ENCODE results near the gene NAALADL2.
"Not testable (repeated sequence)": the region's sequence is repeated elsewhere in the genome, so short reads cannot be mapped to it uniquely, and the experiment has no call there.

The NAALADL2 gene

DNA sequence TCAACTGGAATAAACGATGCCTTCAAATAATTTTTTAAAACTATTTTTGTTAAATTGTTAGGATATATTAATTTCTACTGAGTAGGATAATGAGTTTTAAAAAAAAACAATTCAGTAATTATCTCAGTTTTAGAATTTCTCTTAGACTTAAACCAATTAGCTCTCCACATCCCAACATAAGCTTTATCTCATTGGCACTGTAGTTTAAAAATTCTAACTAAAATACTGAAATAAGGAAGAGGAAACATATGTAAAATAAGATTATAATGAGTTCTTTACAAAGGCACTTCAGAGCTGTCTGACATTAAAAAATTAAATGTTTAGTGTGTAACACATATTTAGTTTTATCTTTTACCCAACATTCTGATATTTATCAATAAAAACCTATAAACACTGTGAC lies 558.3 kb downstream of the NAALADL2 start:
- no peak overlapping the region for H3K4me2 ChIP-seq (ENCODE audit: low read depth, low read length, poor library complexity, severe bottlenecking)
- no peaks in the 10 kb centered on the region for H3K9me3 ChIP-seq (ENCODE audit: insufficient read depth, low read length)
- no peaks in the 10 kb centered on the region for H3K27me3 ChIP-seq (ENCODE audit: low read length)
- no peak overlapping the region for H3K4me3 ChIP-seq (ENCODE audit: insufficient read depth, low read length, poor library complexity, severe bottlenecking)
- H3F3A ChIP-seq (ENCODE audit: insufficient read depth), result no peaks in the 10 kb centered on the region
- no peak for TF ChIP-seq EZH2phosphoT487 (conservative IDR thresholded peaks at IDR 0.05; ENCODE audit: low read length)
- TF ChIP-seq, protein P1, sequence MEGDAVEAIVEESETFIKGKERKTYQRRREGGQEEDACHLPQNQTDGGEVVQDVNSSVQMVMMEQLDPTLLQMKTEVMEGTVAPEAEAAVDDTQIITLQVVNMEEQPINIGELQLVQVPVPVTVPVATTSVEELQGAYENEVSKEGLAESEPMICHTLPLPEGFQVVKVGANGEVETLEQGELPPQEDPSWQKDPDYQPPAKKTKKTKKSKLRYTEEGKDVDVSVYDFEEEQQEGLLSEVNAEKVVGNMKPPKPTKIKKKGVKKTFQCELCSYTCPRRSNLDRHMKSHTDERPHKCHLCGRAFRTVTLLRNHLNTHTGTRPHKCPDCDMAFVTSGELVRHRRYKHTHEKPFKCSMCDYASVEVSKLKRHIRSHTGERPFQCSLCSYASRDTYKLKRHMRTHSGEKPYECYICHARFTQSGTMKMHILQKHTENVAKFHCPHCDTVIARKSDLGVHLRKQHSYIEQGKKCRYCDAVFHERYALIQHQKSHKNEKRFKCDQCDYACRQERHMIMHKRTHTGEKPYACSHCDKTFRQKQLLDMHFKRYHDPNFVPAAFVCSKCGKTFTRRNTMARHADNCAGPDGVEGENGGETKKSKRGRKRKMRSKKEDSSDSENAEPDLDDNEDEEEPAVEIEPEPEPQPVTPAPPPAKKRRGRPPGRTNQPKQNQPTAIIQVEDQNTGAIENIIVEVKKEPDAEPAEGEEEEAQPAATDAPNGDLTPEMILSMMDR (IDR thresholded peaks at IDR 0.05; ENCODE audit: insufficient read depth, low read length, poor library complexity, severe bottlenecking), result no peak
- no peaks in the 10 kb centered on the region for H3K9me2 ChIP-seq (replicated peaks; ENCODE audit: insufficient read depth, low read length)
- H3K36me3 ChIP-seq (ENCODE audit: low read length), result no peaks in the 10 kb centered on the region
- no peaks in the 10 kb centered on the region for H3K79me2 ChIP-seq (ENCODE audit: insufficient read depth, low read length)
- H2AFZ ChIP-seq (ENCODE audit: low read depth, low read length, severe bottlenecking), result no peak overlapping the region
- no peak overlapping the region for H3K9ac ChIP-seq (ENCODE audit: low read length)
- no peak overlapping the region for H3K27ac ChIP-seq (ENCODE audit: low read depth, low read length)
- no peaks in the 10 kb centered on the region for H4K20me1 ChIP-seq (ENCODE audit: low read depth, low read length)

DNA sequence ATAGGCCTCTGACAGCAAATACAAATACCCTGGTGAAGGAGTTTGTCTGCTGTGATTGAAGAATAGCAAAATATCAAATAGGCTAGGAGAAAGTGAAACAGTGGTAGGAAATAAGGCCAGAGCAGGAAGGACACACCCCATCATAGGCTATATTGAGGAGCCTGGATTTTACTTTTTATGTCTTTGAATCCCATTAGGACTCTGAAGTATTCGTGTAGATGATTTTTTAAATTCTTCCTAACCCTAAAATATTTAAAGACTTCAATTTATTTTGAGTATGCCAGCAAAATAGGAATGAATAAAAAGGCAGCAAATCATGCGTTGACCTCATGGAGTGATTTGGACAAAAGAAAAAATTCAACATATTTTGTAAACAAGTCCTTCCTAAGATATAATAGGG lies 562.8 kb downstream of the NAALADL2 start:
- H2AFZ ChIP-seq (ENCODE audit: low read depth, low read length, severe bottlenecking), result no peak overlapping the region
- no peaks in the 10 kb centered on the region for H4K20me1 ChIP-seq (ENCODE audit: low read depth, low read length)
- no peaks in the 10 kb centered on the region for H3K79me2 ChIP-seq (ENCODE audit: insufficient read depth, low read length)
- H3K9ac ChIP-seq (ENCODE audit: low read length), result no peak overlapping the region
- no peaks in the 10 kb centered on the region for H3F3A ChIP-seq (ENCODE audit: insufficient read depth)
- no peak for TF ChIP-seq EZH2phosphoT487 (conservative IDR thresholded peaks at IDR 0.05; ENCODE audit: low read length)
- TF ChIP-seq, protein P1 (IDR thresholded peaks at IDR 0.05; ENCODE audit: insufficient read depth, low read length, poor library complexity, severe bottlenecking), result no peak
- H3K27ac ChIP-seq (ENCODE audit: low read depth, low read length), result no peak overlapping the region
- no peaks in the 10 kb centered on the region for H3K36me3 ChIP-seq (ENCODE audit: low read length)
- H3K27me3 ChIP-seq (ENCODE audit: low read length), result no peaks in the 10 kb centered on the region
- H3K4me2 ChIP-seq (ENCODE audit: low read depth, low read length, poor library complexity, severe bottlenecking), result no peak overlapping the region
- no peak overlapping the region for H3K4me3 ChIP-seq (ENCODE audit: insufficient read depth, low read length, poor library complexity, severe bottlenecking)
- no peaks in the 10 kb centered on the region for H3K9me2 ChIP-seq (replicated peaks; ENCODE audit: insufficient read depth, low read length)
- H3K9me3 ChIP-seq (ENCODE audit: insufficient read depth, low read length), result no peaks in the 10 kb centered on the region

DNA sequence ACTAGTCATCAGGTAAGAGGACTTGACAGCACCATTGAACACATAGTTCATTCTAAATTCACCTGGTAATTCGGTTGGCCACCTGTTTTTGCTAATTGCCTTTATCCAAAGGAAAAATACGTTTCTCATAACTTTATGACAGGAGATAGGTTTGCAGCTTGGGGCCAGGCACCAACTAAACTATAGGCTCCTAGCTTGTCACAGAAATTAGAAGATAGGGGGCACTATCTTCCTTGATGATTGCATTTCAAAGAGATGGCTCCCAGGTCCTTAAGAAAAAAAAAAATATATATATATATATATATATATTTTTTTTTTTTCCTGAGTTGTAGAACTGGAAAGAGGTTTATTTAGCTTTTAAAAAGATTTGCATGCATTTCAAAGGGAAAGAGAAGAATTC lies 563.6 kb downstream of the NAALADL2 start:
- Histone ChIP-seq H3K36me3 (ENCODE audit: low read length) (no peaks in the 10 kb centered on the region), H2AFZ (ENCODE audit: low read depth, low read length, severe bottlenecking) (no peak overlapping the region), H3F3A (ENCODE audit: insufficient read depth) (no peaks in the 10 kb centered on the region), H3K27ac (ENCODE audit: low read depth, low read length) (no peak overlapping the region), H4K20me1 (ENCODE audit: low read depth, low read length) (no peaks in the 10 kb centered on the region), H3K4me3 (ENCODE audit: insufficient read depth, low read length, poor library complexity, severe bottlenecking) (no peak overlapping the region), H3K4me2 (ENCODE audit: low read depth, low read length, poor library complexity, severe bottlenecking) (no peak overlapping the region), H3K9me3 (ENCODE audit: insufficient read depth, low read length) (no peaks in the 10 kb centered on the region), H3K27me3 (ENCODE audit: low read length) (no peaks in the 10 kb centered on the region), H3K9me2 (replicated peaks; ENCODE audit: insufficient read depth, low read length) (no peaks in the 10 kb centered on the region), H3K79me2 (ENCODE audit: insufficient read depth, low read length) (no peaks in the 10 kb centered on the region), H3K9ac (ENCODE audit: low read length) (no peak overlapping the region)
- TF ChIP-seq EZH2phosphoT487 (conservative IDR thresholded peaks at IDR 0.05; ENCODE audit: low read length), result no peak
- TF ChIP-seq, protein P1 (IDR thresholded peaks at IDR 0.05; ENCODE audit: insufficient read depth, low read length, poor library complexity, severe bottlenecking), result no peak

DNA sequence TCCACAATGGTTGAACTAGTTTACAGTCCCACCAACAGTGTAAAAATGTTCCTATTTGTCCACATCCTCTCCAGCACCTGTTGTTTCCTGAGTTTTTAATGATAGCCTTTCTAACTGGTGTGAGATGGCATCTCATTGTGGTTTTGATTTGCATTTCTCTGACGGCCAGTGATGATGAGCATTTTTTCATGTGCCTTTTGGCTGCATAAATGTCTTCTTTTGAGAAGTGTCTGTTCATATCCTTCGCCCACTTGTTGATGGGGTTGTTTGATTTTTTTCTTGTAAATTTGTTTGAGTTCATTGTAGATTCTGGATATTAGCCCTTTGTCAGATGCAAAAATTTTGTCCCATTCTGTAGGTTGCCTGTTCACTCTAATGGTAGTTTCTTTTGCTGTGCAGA lies 564.7 kb downstream of the NAALADL2 start:
- H2AFZ ChIP-seq (ENCODE audit: low read depth, low read length, severe bottlenecking); H3K9me2 ChIP-seq (replicated peaks; ENCODE audit: insufficient read depth, low read length); H3K4me3 ChIP-seq (ENCODE audit: insufficient read depth, low read length, poor library complexity, severe bottlenecking); H4K20me1 ChIP-seq (ENCODE audit: low read depth, low read length); H3K9me3 ChIP-seq (ENCODE audit: insufficient read depth, low read length); H3K79me2 ChIP-seq (ENCODE audit: insufficient read depth, low read length); H3K27me3 ChIP-seq (ENCODE audit: low read length); H3K4me2 ChIP-seq (ENCODE audit: low read depth, low read length, poor library complexity, severe bottlenecking); H3K27ac ChIP-seq (ENCODE audit: low read depth, low read length); H3K36me3 ChIP-seq (ENCODE audit: low read length); H3F3A ChIP-seq (ENCODE audit: insufficient read depth); H3K9ac ChIP-seq (ENCODE audit: low read length): not testable (repeated sequence)
